Measurements from ENCODE around the gene OSBPL8.

DNA sequence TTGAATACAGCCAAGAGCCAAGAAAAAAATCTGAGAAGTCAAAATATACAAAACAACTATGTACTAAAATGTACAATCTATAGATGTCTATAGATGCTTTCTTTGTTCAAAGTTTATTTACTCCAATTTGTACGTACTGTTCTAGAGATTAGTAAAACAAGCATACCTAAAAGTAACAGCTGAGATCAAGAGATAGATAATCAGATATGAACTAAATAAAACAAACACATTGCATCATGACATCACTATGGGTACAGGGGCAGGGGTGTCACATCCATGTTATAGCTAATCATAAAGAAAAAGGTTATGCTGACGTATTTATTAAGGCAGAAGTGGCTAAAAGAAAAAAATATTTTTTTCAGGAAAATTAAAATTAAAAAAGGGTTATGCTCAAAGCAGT, 139.3 kb downstream of the OSBPL8 start:
- TF ChIP-seq POLR2A (IDR thresholded peaks at IDR 0.05) (no peak), CTCF (IDR thresholded peaks at IDR 0.05) (no peak)
